Common myeloid progenitor, CD34-positive (primary cell): ENCODE data around the gene FAM227B.
"Not testable (repeated sequence)": the region's sequence is repeated elsewhere in the genome, so short reads cannot be mapped to it uniquely, and the experiment has no call there.

ENCODE experiments used
- CTCF ChIA-PET: fragments of 350-600 bp; sonication (Branson Sonifier 250); formaldehyde crosslinking; loops from one replicate; lab custom pipeline; 2021; ENCODE audit warnings: antibody characterized with exemption; lab: Charles Lee
- POLR2A ChIA-PET: fragments of 350-600 bp; sonication (Branson Sonifier 250); formaldehyde crosslinking; loops from one replicate; lab custom pipeline; 2021; ENCODE audit warnings: antibody characterized with exemption; lab: Charles Lee
- DNase-seq, 3 donors: peaks; one replicate each; pipeline versions ENCODE4 v3.0.0 to v3.0.0-alpha.2; 2013
- H3K27ac ChIP-seq, 2 experiments: 1 replicate in 1 of 2; 2 replicates in 1 of 2; pipeline ENCODE4 v1.7.0; 2013; ENCODE audit warnings: inconsistent platforms in 2 of 2, low read length in 2 of 2, mild to moderate bottlenecking in 2 of 2, low read depth in 1 of 2, moderate library complexity in 1 of 2; ENCODE audit not compliant: severe bottlenecking in 2 of 2, insufficient read depth in 1 of 2, poor library complexity in 1 of 2
- H3K27me3 ChIP-seq, 5 experiments: replicated peaks in 2 of 5; 1 replicate in 3 of 5; 2 replicates in 2 of 5; pipeline versions ENCODE4 v1.6.1 to v1.7.0; 2013; ENCODE audit warnings: low read length in 4 of 5, mild to moderate bottlenecking in 2 of 5, moderate library complexity in 2 of 5, inconsistent platforms in 1 of 5; ENCODE audit not compliant: insufficient read depth in 5 of 5, control insufficient read depth in 4 of 5
- H3K36me3 ChIP-seq, 4 experiments: 1 replicate in 2 of 4; 2 replicates in 2 of 4; pipeline versions ENCODE4 v1.6.1 to v1.7.0; 2013; ENCODE audit warnings: low read length in 3 of 4, control low read depth in 1 of 4, mild to moderate bottlenecking in 1 of 4; ENCODE audit not compliant: control insufficient read depth in 4 of 4, insufficient read depth in 4 of 4
- H3K4me1 ChIP-seq, 4 experiments: 1 replicate in 3 of 4; 2 replicates in 1 of 4; pipeline versions ENCODE4 v1.6.1 to v1.7.1; 2013; ENCODE audit warnings: low read length in 3 of 4, mild to moderate bottlenecking in 3 of 4, control low read depth in 1 of 4, inconsistent platforms in 1 of 4, moderate library complexity in 1 of 4; ENCODE audit not compliant: control insufficient read depth in 4 of 4, insufficient read depth in 4 of 4; ENCODE audit errors: control extremely low read depth in 1 of 4
- H3K4me3 ChIP-seq, 7 experiments: 1 replicate in 4 of 7; 2 replicates in 3 of 7; pipeline versions ENCODE4 v1.5.1 to v1.7.0; 2013; ENCODE audit warnings: mild to moderate bottlenecking in 7 of 7, low read length in 6 of 7, moderate library complexity in 6 of 7, inconsistent platforms in 2 of 7, low read depth in 2 of 7, control low read depth in 1 of 7; ENCODE audit not compliant: insufficient read depth in 4 of 7, control insufficient read depth in 1 of 7; ENCODE audit errors: extremely low read depth in 1 of 7
- H3K9me3 ChIP-seq, 5 experiments: 1 replicate in 4 of 5; 2 replicates in 1 of 5; pipeline versions ENCODE4 v1.6.1 to v1.7.1; 2013; ENCODE audit warnings: low read length in 4 of 5, mild to moderate bottlenecking in 2 of 5, inconsistent platforms in 1 of 5, low read depth in 1 of 5, moderate library complexity in 1 of 5; ENCODE audit not compliant: control insufficient read depth in 4 of 5, insufficient read depth in 2 of 5; ENCODE audit errors: control extremely low read depth in 1 of 5
- whole genome bisulfite sequencing: methylation state at CpG from one replicate; pipeline ENCODE4 v1.1.5; 2013; ENCODE audit not compliant: insufficient coverage; 5-methylcytosine and 5-hydroxymethylcytosine counted together

FAM227B gene

GRCh38 chr15:49605588-49605987, 15.0 kb downstream of the FAM227B start:
- H3K36me3 ChIP-seq = peaks cover 0 to 19% (median 3%) of the 10 kb centered on the region in 4 experiments
- CTCF ChIA-PET = interaction anchor here (0.6 to 1.0 kb wide), 3 partner anchors 11 to 219 kb away, joined by 3 to 5 read pairs (median 4); no protein-coding TSS in a partner anchor
- 100% methylated on average over 2 of the region's 2 CpGs for WGBS

DNA sequence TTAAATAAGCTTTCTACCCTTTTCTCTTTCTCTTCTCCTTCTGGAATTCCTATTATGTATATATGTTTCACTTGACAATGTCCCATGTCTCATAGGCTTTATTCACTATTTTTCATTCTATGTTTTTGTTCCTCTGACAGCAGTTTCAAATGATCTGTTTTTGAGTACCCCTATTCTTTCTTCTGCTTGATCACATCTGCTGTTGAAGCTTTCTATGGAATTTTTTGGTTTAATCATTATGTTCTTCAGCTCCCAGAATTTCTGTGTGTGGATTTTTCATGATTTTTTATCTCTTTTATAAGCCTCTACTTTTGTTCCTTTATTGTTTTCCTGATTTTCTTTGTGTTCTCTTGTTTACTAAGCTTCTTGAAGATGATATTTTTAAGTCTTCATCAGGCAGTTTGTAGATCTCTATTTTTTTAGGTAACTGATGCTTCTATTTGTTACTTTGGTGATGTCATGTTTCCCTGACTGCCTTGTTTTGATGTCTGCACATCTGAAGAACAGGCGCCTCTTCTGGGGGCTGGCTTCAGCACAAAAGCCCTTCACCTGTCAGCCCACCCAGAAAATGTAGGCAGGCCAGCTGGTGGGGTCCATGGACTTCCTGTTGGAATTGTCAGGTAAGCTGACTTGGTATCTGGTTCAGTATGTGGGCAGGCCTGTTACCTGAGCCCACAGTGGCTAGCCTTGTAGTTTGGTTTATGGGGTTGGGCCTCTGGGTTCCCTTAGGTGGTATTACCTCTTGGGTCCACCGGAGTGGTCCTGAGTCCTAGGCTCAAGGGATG, 15.8 kb downstream of the FAM227B start:
- ChIA-PET POLR2A (no interaction called here), CTCF (interaction anchor here (1.0 kb wide), 1 partner anchor 24 kb away, joined by 4 read pairs; no protein-coding TSS in a partner anchor)
- WGBS = no CpG with 5 or more reads among the region's 2 CpGs
- H3K9me3 ChIP-seq = peaks cover 1 to 41% (median 8%) of the 10 kb centered on the region in 5 experiments
- no peak overlapping the region for H3K27ac ChIP-seq
- DNase-seq = no peak
- peaks cover 0 to 25% (median 3%) of the 10 kb centered on the region in 4 experiments for H3K36me3 ChIP-seq
- no peaks in the 10 kb centered on the region for H3K4me1 ChIP-seq
- no peaks in the 10 kb centered on the region for H3K27me3 ChIP-seq
- no peak overlapping the region for H3K4me3 ChIP-seq

More at GRCh38 chr15:49605588-49605987, 15.0 kb downstream of the FAM227B start:
- Histone ChIP-seq H3K4me3 (no peak overlapping the region), H3K27me3 (no peaks in the 10 kb centered on the region), H3K27ac (no peak overlapping the region), H3K4me1 (no peaks in the 10 kb centered on the region), H3K9me3 (peaks cover 1 to 33% (median 8%) of the 10 kb centered on the region in 5 experiments)
- DNase-seq = no peak
- POLR2A ChIA-PET = interaction anchor here (0.6 kb wide), 1 partner anchor 48 kb away, joined by 4 read pairs; no protein-coding TSS in a partner anchor

DNA sequence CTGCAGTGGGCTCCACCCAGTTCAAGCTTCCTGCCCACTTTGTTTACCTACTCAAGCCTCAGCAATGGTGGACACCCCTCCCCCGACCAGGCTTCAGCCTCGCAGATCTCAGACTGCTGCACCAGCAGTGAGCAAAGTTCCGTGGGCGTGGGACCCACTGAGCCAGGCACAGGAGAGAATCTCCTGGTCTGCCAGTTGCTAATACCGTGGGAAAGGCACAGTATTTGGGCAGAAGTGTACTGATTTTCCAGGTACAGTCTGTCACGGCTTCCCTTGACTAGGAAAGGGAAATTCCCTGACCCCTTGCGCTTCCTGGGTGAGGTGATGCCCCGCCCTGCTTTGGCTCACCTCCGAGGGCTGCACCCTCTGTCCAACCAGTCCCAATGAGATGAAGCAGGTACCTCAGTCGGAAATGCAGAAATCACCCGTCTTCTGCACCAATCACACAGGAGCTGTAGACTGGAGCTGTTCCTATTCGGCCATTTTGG, 27.7 kb downstream of the FAM227B start:
- H3K36me3 ChIP-seq, H3K27me3 ChIP-seq, H3K4me3 ChIP-seq, CTCF ChIA-PET, H3K27ac ChIP-seq, H3K4me1 ChIP-seq, DNase-seq, POLR2A ChIA-PET: not testable (repeated sequence)
- H3K9me3 ChIP-seq = peaks cover 0 to 21% (median 3%) of the 10 kb centered on the region in 5 experiments
- WGBS = 98% methylated on average over 9 of the region's 12 CpGs

GRCh38 chr15:49589030-49589429, 31.6 kb downstream of the FAM227B start:
- ChIA-PET POLR2A (interaction anchor here (0.7 kb wide), 1 partner anchor 78 kb away, joined by 3 read pairs; no protein-coding TSS in a partner anchor), CTCF (no interaction called here)
- H3K36me3 ChIP-seq = peaks cover 0 to 10% (median 0%) of the 10 kb centered on the region in 4 experiments
- peak overlapping the region in 1 of 7 experiments; percentile 40 for H3K4me3 ChIP-seq
- no peaks in the 10 kb centered on the region for H3K4me1 ChIP-seq
- H3K27ac ChIP-seq = no peak overlapping the region
- H3K9me3 ChIP-seq = peaks cover 0 to 17% (median 0%) of the 10 kb centered on the region in 5 experiments
- peak in 2 of 3 donors; percentile 4 to 7 for DNase-seq
- no peaks in the 10 kb centered on the region for H3K27me3 ChIP-seq

DNA sequence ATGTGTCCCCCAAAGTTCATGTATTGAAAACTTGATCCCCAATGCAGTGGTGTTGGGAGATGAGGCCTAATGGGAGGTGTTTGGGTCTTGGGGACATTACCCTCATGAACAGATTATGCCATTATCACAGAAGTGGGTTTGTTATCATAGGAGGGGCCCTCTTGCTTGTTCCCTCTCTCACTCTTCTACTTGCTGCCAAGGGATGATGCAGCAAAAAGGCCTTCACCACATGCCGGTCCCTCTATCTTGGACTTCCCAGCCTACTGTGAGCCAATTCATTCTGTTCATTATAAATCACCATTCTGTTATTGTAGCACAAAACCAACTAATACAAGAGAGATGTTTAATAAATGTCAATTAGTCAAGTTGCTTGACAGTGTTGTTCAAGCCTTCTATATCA, 47.2 kb downstream of the FAM227B start:
- CTCF ChIA-PET = no interaction called here
- DNase-seq = peak; percentile 2 to 33 (median 4)
- no CpG with 5 or more reads among the region's 1 CpG for WGBS
- POLR2A ChIA-PET = no interaction called here
- Histone ChIP-seq H3K27me3 (no peaks in the 10 kb centered on the region), H3K4me1 (peaks cover 0 to 3% (median 0%) of the 10 kb centered on the region in 4 experiments), H3K4me3 (no peak overlapping the region), H3K36me3 (peaks cover 0 to 12% (median 4%) of the 10 kb centered on the region in 4 experiments), H3K9me3 (peaks cover 2 to 12% (median 2%) of the 10 kb centered on the region in 5 experiments), H3K27ac (no peak overlapping the region)

GRCh38 chr15:49570672-49571071, 49.9 kb downstream of the FAM227B start:
- Histone ChIP-seq H3K27ac (no peak overlapping the region), H3K27me3 (no peaks in the 10 kb centered on the region), H3K4me1 (no peaks in the 10 kb centered on the region), H3K36me3 (peaks cover 0 to 9% (median 4%) of the 10 kb centered on the region in 4 experiments), H3K4me3 (no peak overlapping the region), H3K9me3 (peaks cover 2 to 12% (median 2%) of the 10 kb centered on the region in 5 experiments)
- WGBS = no CpG with 5 or more reads among the region's 1 CpG
- no peak for DNase-seq
- CTCF ChIA-PET = no interaction called here
- POLR2A ChIA-PET = interaction anchor here (0.6 kb wide), 1 partner anchor 9 kb away, joined by 3 read pairs; no protein-coding TSS in a partner anchor

DNA sequence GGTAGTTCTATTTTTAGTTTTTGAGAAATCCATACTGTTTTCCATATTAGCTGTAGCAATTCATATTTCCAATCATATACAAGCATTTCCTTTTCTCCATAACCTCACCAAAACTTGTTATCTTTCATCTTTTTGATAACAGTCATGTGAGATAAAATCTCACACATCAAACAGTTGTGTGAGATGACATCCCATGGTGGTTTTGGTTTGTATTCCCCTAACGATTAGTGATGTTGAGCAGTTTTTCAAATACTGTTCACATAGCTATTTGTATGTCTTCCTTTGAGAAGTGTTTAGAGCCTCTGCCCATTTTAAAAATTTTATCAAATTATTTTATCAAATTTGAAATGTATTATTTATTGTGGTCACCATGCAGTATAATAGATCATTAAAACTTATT, 50.4 kb downstream of the FAM227B start:
- ChIA-PET CTCF (no interaction called here), POLR2A (no interaction called here)
- Histone ChIP-seq H3K4me1 (no peaks in the 10 kb centered on the region), H3K9me3 (peaks cover 2 to 12% (median 2%) of the 10 kb centered on the region in 5 experiments), H3K27me3 (no peaks in the 10 kb centered on the region), H3K4me3 (no peak overlapping the region), H3K27ac (no peak overlapping the region), H3K36me3 (peaks cover 0 to 9% (median 4%) of the 10 kb centered on the region in 4 experiments)
- DNase-seq = no peak
- WGBS = no CpG with 5 or more reads among the region's 1 CpG
